Ovary (tissue), 9 donors: ENCODE measurements around the gene NLN. TPM values are rescaled to one million over a fixed set of nuclear protein-coding genes. Genes with fewer than 3 reads are reported as not detected.

Experiments used
- DNase-seq, 5 donors: peaks; one replicate each; pipeline ENCODE4 v3.0.0-alpha.2; 2019 to 2020
- H3K27ac ChIP-seq, 2 donors: fragments of 200-600 bp; one replicate each; pipeline versions ENCODE4 v1.5.1 to v1.8.0; 2019 to 2022
- H3K27me3 ChIP-seq: fragments of 200-600 bp; one replicate; pipeline ENCODE4 v1.8.0; 2022
- H3K36me3 ChIP-seq: fragments of 200-600 bp; sonication (generic); one replicate; pipeline ENCODE4 v1.5.1; 2019
- H3K4me1 ChIP-seq: one replicate; pipeline ENCODE4 v1.8.1; 2013; ENCODE audit warnings: mild to moderate bottlenecking, moderate library complexity; ENCODE audit not compliant: insufficient read depth
- H3K4me3 ChIP-seq: fragments of 200-600 bp; sonication (generic); one replicate; pipeline ENCODE4 v1.5.1; 2017
- H3K9me3 ChIP-seq, 2 donors: fragments of 200-600 bp in 1 of 2; sonication (generic) in 1 of 2; one replicate each; pipeline versions ENCODE4 v1.5.1 to v1.8.1; 2013 to 2019; ENCODE audit warnings: mild to moderate bottlenecking in 1 of 2, moderate library complexity in 1 of 2
- EP300 ChIP-seq: sonication (generic); formaldehyde crosslinking; IDR thresholded peaks from one replicate; pipeline ENCODE4 v1.6.1; 2017; ENCODE audit warnings: antibody characterized with exemption
- POLR2A ChIP-seq: fragments of 450-650 bp; IDR thresholded peaks from one replicate; pipeline ENCODE4 v1.6.1; 2017; ENCODE audit warnings: antibody characterized with exemption, mild to moderate bottlenecking, moderate library complexity
- WGBS, 3 donors: extraction: QIAGEN DNeasy Blood & Tissue Kit in 1 of 3; methylation state at CpG; one replicate each; pipeline versions ENCODE4 v1.1.5 to v1.1.7; 2013 to 2017; 5-methylcytosine and 5-hydroxymethylcytosine counted together
- intact Hi-C, 4 donors: fragments of 100-400 bp; cut with DNase I; formaldehyde crosslinking; loops; one replicate each; pipeline versions ENCODE4 v1.11.0 to v1.15.1; 2022 to 2023
- polyA plus RNA-seq, 2 donors: library from polyadenylated mRNA; stranded (reverse); fragments of 200-250 nt in 1 of 2; fragments of 350-450 nt in 1 of 2; fragmentation: Illumina TruSeq in 1 of 2; extraction: RNeasy Lipid Tissue Mini Kit (QIAGEN cat#74804) in 1 of 2; gene quantifications; one replicate each; pipeline ENCODE4 v1.2.3, GENCODE V29; 2013 to 2014
- total RNA-seq, 7 donors: library from RNA; depleted of rRNA in 2 of 7; stranded (reverse); fragments of >200 nt in 2 of 7; fragmentation: NEBNext Ultra II Directional in 3 of 7; extraction: Animal tissue kit (Norgen Biotek cat#: 25700) in 3 of 7; gene quantifications; one replicate each; pipeline versions ENCODE4 v1.1.0 to v1.2.4, GENCODE V29; 2016 to 2023
- TF ChIP-seq, protein P1 (sequence below), 3 donors: fragments of 450-650 bp in 2 of 3; fragments of 200-600 bp in 1 of 3; IDR thresholded peaks; one replicate each; pipeline versions ENCODE4 v1.5.1 to v1.8.0; 2016 to 2022; ENCODE audit warnings: antibody characterized with exemption in 3 of 3, mild to moderate bottlenecking in 1 of 3
- donor health status: DM: no; HTN: no; CAD: no; lungs with moderate emphysema.
- donor health status: DM: no; HTN: no; CAD: no.
- donor health status: Bipolar disorder and iron deficiency.
- donor health status: DM: yes; HTN: yes; CAD: no.
- donor health status: DM: no; HTN: no; CAD: no.
- donor health status: DM: yes; HTN: yes; CAD: no.

NLN gene
- total and polyA plus RNA-seq, 9 donors: 2.3 to 16.3 (median 8.2) TPM

DNA sequence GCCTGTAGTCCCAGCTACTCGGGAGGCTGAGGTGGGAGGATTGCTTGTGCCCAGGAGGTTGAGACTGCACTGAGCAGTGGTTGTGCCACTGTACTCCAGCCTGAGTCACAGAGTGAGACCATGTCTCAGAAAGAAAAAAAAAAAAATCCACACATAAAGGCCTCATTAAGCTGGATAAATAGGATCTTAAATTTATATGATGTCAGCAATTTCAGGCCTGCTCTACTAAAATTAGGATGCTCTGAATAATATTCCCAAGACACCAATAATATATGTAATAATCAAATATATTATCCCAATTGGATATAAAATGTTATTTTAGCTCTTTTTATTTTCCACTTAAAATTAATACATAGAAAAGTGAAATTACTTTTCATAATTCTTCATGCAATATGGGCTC lies 43.6 kb downstream of the NLN start:
- no peak for DNase-seq
- WGBS, 3 donors: 89 to 100% (median 98%) methylated on average over 1 of the region's 1 CpG
- TF ChIP-seq EP300 (no peak), POLR2A (no peak)
- TF ChIP-seq, protein P1, sequence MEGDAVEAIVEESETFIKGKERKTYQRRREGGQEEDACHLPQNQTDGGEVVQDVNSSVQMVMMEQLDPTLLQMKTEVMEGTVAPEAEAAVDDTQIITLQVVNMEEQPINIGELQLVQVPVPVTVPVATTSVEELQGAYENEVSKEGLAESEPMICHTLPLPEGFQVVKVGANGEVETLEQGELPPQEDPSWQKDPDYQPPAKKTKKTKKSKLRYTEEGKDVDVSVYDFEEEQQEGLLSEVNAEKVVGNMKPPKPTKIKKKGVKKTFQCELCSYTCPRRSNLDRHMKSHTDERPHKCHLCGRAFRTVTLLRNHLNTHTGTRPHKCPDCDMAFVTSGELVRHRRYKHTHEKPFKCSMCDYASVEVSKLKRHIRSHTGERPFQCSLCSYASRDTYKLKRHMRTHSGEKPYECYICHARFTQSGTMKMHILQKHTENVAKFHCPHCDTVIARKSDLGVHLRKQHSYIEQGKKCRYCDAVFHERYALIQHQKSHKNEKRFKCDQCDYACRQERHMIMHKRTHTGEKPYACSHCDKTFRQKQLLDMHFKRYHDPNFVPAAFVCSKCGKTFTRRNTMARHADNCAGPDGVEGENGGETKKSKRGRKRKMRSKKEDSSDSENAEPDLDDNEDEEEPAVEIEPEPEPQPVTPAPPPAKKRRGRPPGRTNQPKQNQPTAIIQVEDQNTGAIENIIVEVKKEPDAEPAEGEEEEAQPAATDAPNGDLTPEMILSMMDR (IDR thresholded peaks at IDR 0.05): no peak
- H3K4me3 ChIP-seq: no peak overlapping the region
- no peaks in the 10 kb centered on the region for H3K36me3 ChIP-seq
- no peaks in the 10 kb centered on the region for H3K9me3 ChIP-seq
- no peaks in the 10 kb centered on the region for H3K27me3 ChIP-seq
- H3K4me1 ChIP-seq: no peaks in the 10 kb centered on the region
- intact Hi-C loops: no loop called here
- H3K27ac ChIP-seq: no peak overlapping the region

DNA sequence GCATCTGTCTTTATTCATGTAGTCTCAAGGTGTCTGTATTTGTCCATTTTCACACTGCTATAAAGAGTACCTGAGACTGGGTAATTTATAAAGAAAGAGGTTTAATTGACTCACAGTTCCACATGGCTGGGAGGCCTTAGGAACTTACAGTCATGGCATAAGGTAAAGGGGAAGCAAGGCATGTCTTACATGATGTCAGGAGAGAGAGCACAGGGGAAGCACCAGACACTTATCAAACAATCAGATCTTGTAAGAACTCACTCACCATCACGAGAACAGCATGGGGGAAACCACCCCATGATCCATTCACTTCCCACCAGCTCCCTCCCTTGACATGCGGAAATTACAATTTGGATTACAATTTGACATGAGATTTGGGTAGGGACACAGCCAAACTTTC lies 44.2 kb downstream of the NLN start:
- TF ChIP-seq POLR2A: no peak
- no peak for TF ChIP-seq EP300
- TF ChIP-seq, protein P1 (IDR thresholded peaks at IDR 0.05): no peak
- H3K27ac ChIP-seq: no peak overlapping the region
- intact Hi-C loops: no loop called here
- no peaks in the 10 kb centered on the region for H3K27me3 ChIP-seq
- 67 to 98% (median 96%) methylated on average over 2 of the region's 2 CpGs for WGBS, 3 donors
- no peak overlapping the region for H3K4me3 ChIP-seq
- no peaks in the 10 kb centered on the region for H3K9me3 ChIP-seq
- no peaks in the 10 kb centered on the region for H3K4me1 ChIP-seq
- no peak for DNase-seq
- no peaks in the 10 kb centered on the region for H3K36me3 ChIP-seq

DNA sequence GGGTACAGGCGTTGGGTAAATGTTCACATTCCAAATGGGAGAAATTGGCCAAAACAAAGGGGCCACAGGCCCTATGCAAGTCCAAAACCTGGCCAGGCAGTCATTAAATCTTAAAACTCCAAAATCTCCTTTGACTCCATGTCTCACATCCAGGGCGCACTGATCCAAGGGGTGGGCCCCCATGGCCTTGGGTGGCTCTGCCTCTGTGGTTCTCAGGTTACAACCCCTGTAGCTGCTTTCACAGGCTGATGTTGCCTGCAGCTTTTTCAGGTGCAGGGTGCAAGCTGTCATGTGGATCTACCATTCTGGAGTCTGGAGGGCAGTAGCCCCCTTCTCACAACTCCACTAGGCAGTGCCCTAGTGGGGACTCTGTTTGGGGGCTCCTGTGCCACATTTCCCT lies 44.8 kb downstream of the NLN start:
- intact Hi-C loops: no loop called here
- no peaks in the 10 kb centered on the region for H3K36me3 ChIP-seq
- no peak overlapping the region for H3K4me3 ChIP-seq
- no peaks in the 10 kb centered on the region for H3K9me3 ChIP-seq
- no peaks in the 10 kb centered on the region for H3K4me1 ChIP-seq
- no peak overlapping the region for H3K27ac ChIP-seq
- TF ChIP-seq, protein P1 (IDR thresholded peaks at IDR 0.05): no peak
- TF ChIP-seq EP300 (no peak), POLR2A (no peak)
- WGBS, 3 donors: 96 to 100% (median 98%) methylated on average over 2 of the region's 2 CpGs
- H3K27me3 ChIP-seq: no peaks in the 10 kb centered on the region
- DNase-seq: no peak

DNA sequence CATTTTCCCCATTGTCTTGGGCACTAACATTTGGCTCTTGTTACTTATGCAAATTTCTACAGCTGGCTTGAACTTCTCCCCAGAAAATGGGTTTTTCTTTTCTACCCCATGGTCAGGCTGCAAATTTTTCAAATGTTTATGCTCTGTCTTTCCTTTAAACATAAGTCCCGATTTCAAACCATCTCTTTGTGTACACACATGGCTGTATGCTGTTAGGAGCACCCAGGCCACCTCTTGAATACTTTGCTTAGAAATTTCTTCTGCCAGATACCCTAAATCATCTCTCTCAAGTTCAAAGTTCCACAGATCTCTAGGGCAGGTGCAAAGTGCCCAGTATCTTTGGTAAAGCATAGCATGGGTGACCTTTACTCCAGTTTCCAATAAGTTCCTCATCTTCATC lies 45.6 kb downstream of the NLN start:
- H3K4me3 ChIP-seq: no peak overlapping the region
- H3K36me3 ChIP-seq: no peaks in the 10 kb centered on the region
- H3K27me3 ChIP-seq: no peaks in the 10 kb centered on the region
- no peaks in the 10 kb centered on the region for H3K9me3 ChIP-seq
- no peaks in the 10 kb centered on the region for H3K4me1 ChIP-seq
- H3K27ac ChIP-seq: no peak overlapping the region
- WGBS, 3 donors: 91 to 96% (median 95%) methylated on average over 1 of the region's 1 CpG
- TF ChIP-seq EP300 (no peak), POLR2A (no peak)
- TF ChIP-seq, protein P1 (IDR thresholded peaks at IDR 0.05): no peak
- no peak for DNase-seq
- intact Hi-C loops: no loop called here
